GM18873 (cell line): Measurements from ENCODE around the gene OR10K1.

Experiments used
- ATAC-seq: cut with Tn5 transposase; IDR thresholded peaks from one replicate; pipeline ENCODE4 v1.9.1; 2021; ENCODE audit warnings: mild to moderate bottlenecking, moderate library complexity, moderate number of reproducible peaks; ENCODE audit not compliant: unreplicated experiment, low FRiP score

OR10K1 gene

GRCh38 chr1:158516966-158517365 is 55.3 kb downstream of the OR10K1 start:
- no peak for ATAC-seq
